Fibroblast of the aortic adventitia (primary cell): ENCODE measurements around the gene PYGO1. TPM values are rescaled to one million over a fixed set of nuclear protein-coding genes. Genes with fewer than 3 reads are reported as not detected.

Source experiments
- DNase-seq: peaks from one replicate; pipeline ENCODE4 v3.0.0-alpha.2; 2010; ENCODE audit warnings: low read depth
- H3K4me3 ChIP-seq: 2 replicates; pipeline ENCODE4 v1.5.1; 2011; ENCODE audit warnings: low read depth, mild to moderate bottlenecking, control low read depth, low read length, moderate library complexity
- total RNA-seq: library from RNA; depleted of rRNA; stranded (reverse); fragments of >200 nt; gene quantifications from 2 replicates; pipeline ENCODE4 v1.2.3, GENCODE V29; 2012; ENCODE audit warnings: low replicate concordance
- TF ChIP-seq, protein P1 (sequence below): IDR thresholded peaks from 2 replicates; pipeline ENCODE4 v1.5.1; 2011; ENCODE audit warnings: mild to moderate bottlenecking, low read length, control low read depth, inconsistent platforms; ENCODE audit not compliant: insufficient read depth

The PYGO1 gene
- total RNA-seq, 1 donor = 21.2 TPM

DNA sequence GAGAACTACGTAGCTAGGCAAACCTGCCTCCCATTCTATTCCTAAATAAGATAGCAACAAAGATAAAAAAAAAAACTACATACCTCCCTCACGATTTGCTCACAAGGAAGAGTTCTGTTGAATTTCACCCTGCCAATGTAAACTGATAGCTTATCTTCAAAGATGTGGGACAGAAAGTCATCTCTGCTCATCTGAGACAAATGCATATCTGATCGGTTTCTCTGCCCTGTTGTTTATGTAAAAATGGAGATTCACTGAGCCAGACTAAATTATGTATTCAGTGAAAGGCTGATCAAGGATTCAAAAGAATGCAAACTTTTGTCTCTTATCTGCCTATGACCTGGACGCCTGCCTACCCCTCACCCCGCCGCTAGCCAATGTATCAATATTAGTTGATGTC is 11.2 kb downstream of the PYGO1 start:
- TF ChIP-seq, protein P1, sequence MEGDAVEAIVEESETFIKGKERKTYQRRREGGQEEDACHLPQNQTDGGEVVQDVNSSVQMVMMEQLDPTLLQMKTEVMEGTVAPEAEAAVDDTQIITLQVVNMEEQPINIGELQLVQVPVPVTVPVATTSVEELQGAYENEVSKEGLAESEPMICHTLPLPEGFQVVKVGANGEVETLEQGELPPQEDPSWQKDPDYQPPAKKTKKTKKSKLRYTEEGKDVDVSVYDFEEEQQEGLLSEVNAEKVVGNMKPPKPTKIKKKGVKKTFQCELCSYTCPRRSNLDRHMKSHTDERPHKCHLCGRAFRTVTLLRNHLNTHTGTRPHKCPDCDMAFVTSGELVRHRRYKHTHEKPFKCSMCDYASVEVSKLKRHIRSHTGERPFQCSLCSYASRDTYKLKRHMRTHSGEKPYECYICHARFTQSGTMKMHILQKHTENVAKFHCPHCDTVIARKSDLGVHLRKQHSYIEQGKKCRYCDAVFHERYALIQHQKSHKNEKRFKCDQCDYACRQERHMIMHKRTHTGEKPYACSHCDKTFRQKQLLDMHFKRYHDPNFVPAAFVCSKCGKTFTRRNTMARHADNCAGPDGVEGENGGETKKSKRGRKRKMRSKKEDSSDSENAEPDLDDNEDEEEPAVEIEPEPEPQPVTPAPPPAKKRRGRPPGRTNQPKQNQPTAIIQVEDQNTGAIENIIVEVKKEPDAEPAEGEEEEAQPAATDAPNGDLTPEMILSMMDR = no peak
- no peak for DNase-seq
- no peak overlapping the region for H3K4me3 ChIP-seq

DNA sequence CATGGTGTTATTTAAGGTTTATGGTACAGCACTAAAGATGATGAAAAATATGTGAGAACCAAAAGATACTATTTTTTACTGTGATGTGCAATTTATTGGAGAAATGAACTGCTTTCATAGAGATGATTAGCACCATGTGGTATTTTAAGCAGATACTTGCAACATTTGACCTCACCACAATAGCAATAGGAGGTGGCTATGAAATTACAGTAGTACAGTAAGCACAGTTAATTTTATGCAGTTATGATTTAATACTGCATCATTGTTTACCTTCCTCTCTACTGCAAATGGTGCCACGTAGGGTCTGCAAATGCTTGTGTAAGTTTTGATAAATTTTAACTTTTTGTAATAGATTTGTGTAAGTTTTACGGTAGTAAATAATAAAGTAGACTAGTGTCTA is 14.0 kb downstream of the PYGO1 start:
- TF ChIP-seq, protein P1 = no peak
- no peak overlapping the region for H3K4me3 ChIP-seq
- DNase-seq = no peak

DNA sequence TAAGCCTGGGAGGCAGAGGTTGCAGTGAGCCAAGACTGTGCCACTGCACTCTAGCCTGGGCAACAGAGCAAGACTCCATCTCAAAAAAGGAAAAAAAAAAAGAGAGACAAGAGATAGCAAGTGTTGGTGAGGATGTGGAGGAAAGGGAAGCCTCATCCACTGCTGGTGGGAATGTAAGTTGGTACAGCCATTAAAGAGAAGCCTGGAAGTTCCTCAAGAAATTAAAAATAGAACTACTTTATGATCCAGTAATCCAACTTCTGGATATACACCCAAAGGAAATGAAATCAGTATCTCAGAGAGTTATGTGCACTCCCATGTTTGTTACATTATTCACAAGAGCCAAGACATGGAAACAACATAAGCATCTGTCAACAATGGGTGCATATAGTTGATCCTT is 14.9 kb downstream of the PYGO1 start:
- TF ChIP-seq, protein P1 = no peak
- no peak overlapping the region for H3K4me3 ChIP-seq
- no peak for DNase-seq

DNA sequence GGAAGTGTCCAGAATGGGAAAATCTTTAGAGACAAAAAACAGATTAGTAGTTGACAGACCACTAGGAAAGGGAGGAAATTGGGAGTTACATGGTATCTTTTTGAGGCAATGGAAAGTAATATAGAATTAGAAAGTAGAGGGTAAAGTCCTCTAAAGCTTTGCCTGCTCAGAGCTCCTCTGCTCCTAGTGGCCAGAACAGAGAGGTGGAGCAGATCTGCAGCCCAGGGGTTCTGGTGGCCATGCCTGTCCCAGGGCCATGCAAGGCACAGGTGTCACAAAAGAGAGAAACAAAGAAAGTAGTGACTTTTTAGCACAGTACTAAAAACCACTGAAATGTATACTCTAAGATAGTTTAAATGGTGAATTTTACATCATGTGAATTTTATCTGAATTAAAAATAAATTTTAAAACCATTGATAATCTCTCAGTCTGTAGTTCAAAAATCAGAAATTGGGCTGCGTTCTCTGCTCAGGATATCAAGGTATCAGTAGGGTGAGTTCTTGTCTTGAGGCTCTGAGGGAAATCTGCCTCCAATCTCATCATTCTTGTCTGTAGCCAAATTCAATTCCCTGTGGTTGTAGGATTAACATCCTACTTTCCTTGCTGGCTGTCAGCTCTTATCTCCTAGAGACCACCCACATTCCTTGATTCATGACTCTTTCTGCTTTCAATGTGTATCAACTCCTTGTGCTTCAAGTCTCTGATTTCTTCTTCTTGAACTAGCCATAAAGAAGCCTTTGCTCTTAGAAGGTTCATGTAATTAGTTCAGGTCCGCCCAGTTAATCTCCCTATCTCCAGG is 23.6 kb downstream of the PYGO1 start:
- H3K4me3 ChIP-seq = no peak overlapping the region
- TF ChIP-seq, protein P1 = peak; percentile 23
- DNase-seq = no peak

DNA sequence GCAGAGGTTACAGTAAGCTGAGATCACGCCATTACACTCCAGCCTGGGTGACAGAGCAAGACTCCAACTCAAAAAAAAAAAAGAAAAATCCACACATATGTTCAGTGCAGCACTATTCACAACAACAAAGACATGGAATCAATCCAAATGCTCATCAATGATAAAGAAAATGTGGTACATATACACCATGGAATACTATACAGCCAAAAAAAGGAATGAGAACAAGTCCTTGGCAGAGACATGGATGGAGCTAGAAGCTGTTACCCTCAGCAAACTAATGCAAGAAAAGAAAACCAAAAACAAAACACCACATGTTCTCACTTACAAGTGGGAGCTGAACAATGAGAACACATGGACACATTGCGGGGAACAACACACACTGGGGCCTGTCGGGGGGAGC is 25.5 kb downstream of the PYGO1 start:
- DNase-seq = no peak
- TF ChIP-seq, protein P1 = no peak
- H3K4me3 ChIP-seq = no peak overlapping the region

DNA sequence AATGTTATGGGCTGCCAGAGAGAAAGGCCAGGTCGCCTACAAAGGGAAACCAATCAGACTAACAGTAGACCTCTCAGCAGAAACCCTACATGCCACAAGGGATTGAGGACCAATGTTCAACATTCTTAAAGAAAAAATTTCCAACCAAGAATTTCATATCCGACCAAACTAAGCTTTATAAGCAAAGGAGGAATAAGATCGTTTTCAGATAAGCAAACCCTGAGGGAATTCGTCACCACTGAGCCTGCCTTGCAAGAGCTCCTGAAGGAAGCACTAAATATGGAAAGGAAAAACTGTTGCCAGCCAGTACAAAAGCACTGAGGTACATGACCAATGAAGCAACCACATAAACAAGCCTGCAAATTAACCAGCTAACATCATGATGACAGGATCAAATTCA is 33.1 kb downstream of the PYGO1 start:
- TF ChIP-seq, protein P1 = no peak
- DNase-seq = no peak
- no peak overlapping the region for H3K4me3 ChIP-seq

DNA sequence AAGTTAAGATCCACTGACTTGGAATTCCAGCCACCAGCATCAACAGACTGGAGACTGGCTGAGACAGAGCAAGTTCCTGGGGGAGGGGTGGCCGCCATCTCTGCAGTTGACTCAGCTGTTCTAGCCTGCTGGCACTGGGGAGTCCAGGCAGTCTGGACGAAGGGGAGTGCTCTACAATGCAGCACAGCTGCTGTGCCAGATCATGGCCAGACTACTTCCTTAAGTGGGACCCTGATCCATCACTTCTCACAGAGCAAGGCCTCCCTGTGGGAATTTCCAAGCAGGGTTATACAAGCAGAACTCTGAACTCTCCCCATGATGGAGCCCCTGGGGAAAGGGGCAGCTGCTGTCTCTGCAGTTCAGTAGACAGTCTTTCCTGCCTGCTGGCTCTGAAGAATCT is 35.2 kb downstream of the PYGO1 start:
- peak; percentile 61 for DNase-seq
- no peak overlapping the region for H3K4me3 ChIP-seq
- TF ChIP-seq, protein P1 = no peak
